Chondrocyte (in vitro differentiated cells): ENCODE data around the gene SCN3B. TPM values are rescaled to one million over a fixed set of nuclear protein-coding genes. Genes with fewer than 3 reads are reported as not detected.

ENCODE experiments used
- DNase-seq: peaks from one replicate; pipeline ENCODE4 v3.0.0; 2021; ENCODE audit warnings: mixed read lengths, low spot score
- H3K27ac Mint-ChIP-seq: one replicate; pipeline ENCODE4 v1.8.0; 2021; ENCODE audit warnings: mild to moderate bottlenecking, moderate library complexity, mixed read lengths; ENCODE audit not compliant: unreplicated experiment
- H3K27me3 Mint-ChIP-seq: 2 replicates; pipeline ENCODE4 v1.8.0; 2021; ENCODE audit warnings: low read depth, mixed read lengths
- H3K36me3 Mint-ChIP-seq: 2 replicates; pipeline ENCODE4 v1.8.0; 2021; ENCODE audit warnings: low read depth, mixed read lengths
- H3K4me1 Mint-ChIP-seq: 2 replicates; pipeline ENCODE4 v1.8.0; 2021; ENCODE audit warnings: low read depth, mild to moderate bottlenecking, mixed read lengths
- H3K4me3 Mint-ChIP-seq: one replicate; pipeline ENCODE4 v1.8.0; 2021; ENCODE audit warnings: mild to moderate bottlenecking, moderate library complexity, mixed read lengths; ENCODE audit not compliant: unreplicated experiment
- H3K9me3 Mint-ChIP-seq: 2 replicates; pipeline ENCODE4 v1.8.0; 2021; ENCODE audit warnings: low read depth, mixed read lengths
- CTCF ChIP-seq: fragments of 200-600 bp; sonication (generic); IDR thresholded peaks from 2 replicates; pipeline ENCODE4 v1.5.0; 2021; ENCODE audit warnings: antibody characterized with exemption, mild to moderate bottlenecking, moderate library complexity
- total RNA-seq: library from RNA; stranded (reverse); gene quantifications from 3 replicates; pipeline ENCODE4 v1.2.1, GENCODE V29; 2021

The SCN3B gene
- total RNA-seq, 1 donor from 2014 or later, result 0.45 TPM

DNA sequence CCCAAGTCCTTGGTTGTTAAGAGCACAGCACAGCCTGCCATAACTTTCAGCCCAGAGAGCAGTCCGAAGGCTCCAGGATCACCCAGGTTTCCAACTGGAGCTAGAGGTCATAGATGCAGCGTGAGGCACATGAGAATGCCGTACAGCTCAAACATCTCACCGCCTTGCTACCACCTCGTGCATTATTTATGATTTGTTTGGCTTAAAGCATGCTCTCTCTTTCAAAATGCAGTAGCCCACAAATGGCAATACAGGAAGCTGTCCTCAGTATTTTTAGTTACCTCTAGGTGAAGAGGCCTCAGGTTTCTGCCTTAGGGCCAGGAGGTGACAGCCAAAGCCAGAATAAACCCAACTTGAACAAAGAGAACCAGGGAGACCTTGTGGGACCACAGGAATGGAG, 14.4 kb downstream of the SCN3B start:
- Mint-ChIP-seq H3K27ac (no peak overlapping the region), H3K27me3 (peaks cover 47% of the 10 kb centered on the region), H3K36me3 (no peaks in the 10 kb centered on the region)

DNA sequence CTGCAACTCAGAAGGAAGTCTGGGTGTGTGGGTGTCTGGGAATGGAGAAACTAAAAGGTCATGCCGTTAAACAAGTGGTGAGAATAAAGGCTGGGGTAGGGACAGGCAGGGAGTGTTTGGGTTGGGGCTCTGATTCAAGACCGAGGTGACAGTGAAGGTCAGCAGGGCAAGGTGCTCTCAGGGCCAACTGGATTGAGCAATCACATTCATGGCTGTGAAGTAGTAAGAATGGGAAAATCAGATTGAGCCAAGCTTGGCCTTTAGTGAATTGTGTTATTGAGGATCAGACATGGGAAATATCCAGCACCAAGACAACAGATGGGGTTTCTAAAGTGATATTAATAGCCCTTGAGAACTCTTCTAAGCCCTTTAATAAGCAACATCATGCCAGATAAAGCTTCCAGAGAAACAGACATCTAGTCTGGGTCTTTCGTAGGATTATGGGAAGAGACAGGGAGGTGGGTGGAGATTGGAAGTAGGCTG, 24.3 kb downstream of the SCN3B start:
- no peaks in the 10 kb centered on the region for H3K4me1 Mint-ChIP-seq
- H3K9me3 Mint-ChIP-seq, result no peaks in the 10 kb centered on the region
- DNase-seq, result no peak
- peaks cover 29% of the 10 kb centered on the region for H3K27me3 Mint-ChIP-seq
- no peak overlapping the region for H3K4me3 Mint-ChIP-seq
- TF ChIP-seq CTCF, result no peak
- no peak overlapping the region for H3K27ac Mint-ChIP-seq
- no peaks in the 10 kb centered on the region for H3K36me3 Mint-ChIP-seq

More for the DNA sequence above, 14.4 kb downstream of the SCN3B start:
- TF ChIP-seq CTCF, result no peak
- no peak overlapping the region for H3K4me3 Mint-ChIP-seq
- no peaks in the 10 kb centered on the region for H3K9me3 Mint-ChIP-seq
- no peak for DNase-seq
- H3K4me1 Mint-ChIP-seq, result no peaks in the 10 kb centered on the region

- H3K27ac Mint-ChIP-seq, result no peak overlapping the region
- no peak overlapping the region for H3K4me3 Mint-ChIP-seq
- no peaks in the 10 kb centered on the region for H3K36me3 Mint-ChIP-seq
- DNase-seq, result no peak
- H3K9me3 Mint-ChIP-seq, result no peaks in the 10 kb centered on the region
- H3K27me3 Mint-ChIP-seq, result peaks cover 23% of the 10 kb centered on the region
- no peak for TF ChIP-seq CTCF
- no peaks in the 10 kb centered on the region for H3K4me1 Mint-ChIP-seq
Observed at GRCh38 chr11:123628936-123629683, 25.3 kb downstream of the SCN3B start.

DNA sequence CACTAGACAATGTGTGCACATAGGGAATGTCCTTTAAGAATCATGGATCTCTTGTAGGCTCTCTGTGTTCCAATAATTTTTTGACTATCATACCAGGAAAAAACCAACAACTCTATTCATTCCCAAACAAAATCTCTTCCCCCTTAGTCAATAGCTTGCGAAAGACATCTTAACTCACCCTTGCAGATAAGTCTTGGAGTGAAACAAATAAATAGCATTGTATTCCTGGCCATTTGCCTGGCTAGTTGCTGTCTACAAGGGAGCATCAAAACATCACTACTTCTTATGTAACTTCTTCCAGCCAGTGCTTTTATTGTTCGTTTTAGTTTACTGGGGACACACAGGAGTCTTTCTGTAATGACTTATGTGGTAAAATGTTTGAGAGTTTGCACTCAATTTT, 29.4 kb downstream of the SCN3B start:
- Mint-ChIP-seq H3K27ac (no peak overlapping the region), H3K9me3 (no peaks in the 10 kb centered on the region), H3K36me3 (no peaks in the 10 kb centered on the region), H3K4me1 (no peaks in the 10 kb centered on the region), H3K4me3 (no peak overlapping the region), H3K27me3 (peaks cover 8% of the 10 kb centered on the region)
- DNase-seq, result no peak
- TF ChIP-seq CTCF, result no peak

- no peak for TF ChIP-seq CTCF
- no peaks in the 10 kb centered on the region for H3K27me3 Mint-ChIP-seq
- H3K9me3 Mint-ChIP-seq, result no peaks in the 10 kb centered on the region
- no peaks in the 10 kb centered on the region for H3K36me3 Mint-ChIP-seq
- H3K4me1 Mint-ChIP-seq, result no peaks in the 10 kb centered on the region
- no peak overlapping the region for H3K4me3 Mint-ChIP-seq
- no peak for DNase-seq
- H3K27ac Mint-ChIP-seq, result no peak overlapping the region
Observed at GRCh38 chr11:123622576-123622975, 31.8 kb downstream of the SCN3B start.
